Measurements from ENCODE around the gene HIBCH. TPM values are rescaled to one million over a fixed set of nuclear protein-coding genes. Genes with fewer than 3 reads are reported as not detected.
A peak's percentile ranks its signal among the peaks of the same experiment; 100 is the strongest.

The HIBCH gene
- total and polyA plus RNA-seq, 7 experiments from 2014 or later, result 11.3 to 25.1 (median 23.9) TPM

DNA sequence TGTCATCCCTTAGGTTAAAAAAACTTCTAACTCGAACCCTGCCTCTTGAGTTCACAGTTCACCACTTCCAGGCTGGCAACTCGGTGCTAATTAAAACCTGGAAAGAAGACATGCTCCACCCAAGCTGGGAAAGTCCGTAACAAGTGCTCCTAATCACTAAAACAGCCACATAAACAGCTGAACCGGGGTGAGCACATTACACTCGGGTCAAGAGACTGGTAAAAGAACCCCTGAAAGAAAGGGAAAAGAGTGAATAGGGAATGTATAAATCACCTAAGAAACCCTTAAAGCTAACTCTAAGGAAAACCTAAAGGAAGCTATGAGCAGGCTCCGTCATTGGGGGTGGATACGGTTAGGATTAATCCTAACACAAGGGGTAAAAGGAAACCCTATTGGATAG lies 102.0 kb downstream of the HIBCH start:
- Histone ChIP-seq H3K9me3 (ENCODE audit: control insufficient read depth in 2 of 3, low read length in 3 of 3) (no peaks in the 10 kb centered on the region), H3K27ac (ENCODE audit: low read depth, low read length) (no peak overlapping the region), H3K4me3 (ENCODE audit: low read length) (no peak overlapping the region), H3K27me3 (ENCODE audit: control insufficient read depth in 2 of 2, insufficient read depth in 2 of 2, low read length in 2 of 2) (no peaks in the 10 kb centered on the region), H3K36me3 (ENCODE audit: control insufficient read depth in 2 of 3, insufficient read depth in 3 of 3, low read length in 3 of 3) (peaks cover 0 to 3% (median 0%) of the 10 kb centered on the region in 3 experiments), H3K4me1 (ENCODE audit: control insufficient read depth in 2 of 2, insufficient read depth in 2 of 2, low read length in 2 of 2) (no peaks in the 10 kb centered on the region)
- Mint-ChIP-seq H3K36me3 (peaks cover 5 to 70% (median 43%) of the 10 kb centered on the region in 5 donors), H3K4me3 (no peak overlapping the region), H3K4me1 (peaks cover 6 to 36% (median 30%) of the 10 kb centered on the region in 7 donors), H3K9me3 (peaks cover 0 to under 1% (median 0%) of the 10 kb centered on the region in 11 donors), H3K27ac (peak overlapping the region in 1 of 9 donors; percentile 30), H3K27me3 (no peaks in the 10 kb centered on the region)
- CTCF ChIA-PET, result no interaction called here
- POLR2A ChIA-PET, result no interaction called here
- DNase-seq (no peak), ATAC-seq (no peak)
- intact Hi-C loops (cut with micrococcal nuclease), result no loop called here

DNA sequence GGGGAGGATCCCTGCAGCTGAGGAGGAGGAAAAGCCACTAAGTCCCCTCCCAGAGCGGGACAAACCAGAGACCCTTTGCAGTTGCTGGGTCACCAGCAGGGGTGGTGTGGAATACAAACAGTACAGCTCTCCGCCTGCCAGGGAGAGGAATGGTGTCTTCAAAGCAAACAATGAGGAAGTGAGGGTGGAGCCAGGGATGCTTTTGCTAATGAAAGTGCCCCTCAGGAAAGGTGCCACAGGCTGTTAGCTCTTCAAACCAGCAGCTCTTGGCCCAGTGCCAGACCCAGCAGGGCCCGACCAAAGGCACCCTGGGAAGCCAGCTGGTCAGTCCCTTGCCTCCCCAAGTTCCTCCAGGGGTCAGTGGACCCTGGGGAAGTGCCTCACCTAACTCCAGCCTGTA lies 102.8 kb downstream of the HIBCH start:
- no peaks in the 10 kb centered on the region for H3K27me3 ChIP-seq (ENCODE audit: control insufficient read depth in 2 of 2, insufficient read depth in 2 of 2, low read length in 2 of 2)
- H3K36me3 Mint-ChIP-seq, result peaks cover 3 to 62% (median 36%) of the 10 kb centered on the region in 5 donors
- peaks cover 6 to 36% (median 30%) of the 10 kb centered on the region in 7 donors for H3K4me1 Mint-ChIP-seq
- ChIA-PET POLR2A (no interaction called here), CTCF (interaction anchor here (0.7 kb wide), 1 partner anchor 60 kb away, joined by 3 read pairs; no protein-coding TSS in a partner anchor)
- intact Hi-C loops (cut with micrococcal nuclease), result no loop called here
- ATAC-seq, result no peak
- no peak overlapping the region for H3K4me3 Mint-ChIP-seq
- no peaks in the 10 kb centered on the region for H3K4me1 ChIP-seq (ENCODE audit: control insufficient read depth in 2 of 2, insufficient read depth in 2 of 2, low read length in 2 of 2)
- H3K27ac ChIP-seq (ENCODE audit: low read depth, low read length), result no peak overlapping the region
- peak overlapping the region in 1 of 9 donors; percentile 10 for H3K27ac Mint-ChIP-seq
- peaks cover 0 to 3% (median 0%) of the 10 kb centered on the region in 3 experiments for H3K36me3 ChIP-seq (ENCODE audit: control insufficient read depth in 2 of 3, insufficient read depth in 3 of 3, low read length in 3 of 3)
- H3K9me3 Mint-ChIP-seq, result no peaks in the 10 kb centered on the region
- H3K4me3 ChIP-seq (ENCODE audit: low read length), result no peak overlapping the region
- H3K27me3 Mint-ChIP-seq, result no peaks in the 10 kb centered on the region
- DNase-seq, result no peak
- no peaks in the 10 kb centered on the region for H3K9me3 ChIP-seq (ENCODE audit: control insufficient read depth in 2 of 3, low read length in 3 of 3)

- peaks cover 0 to 3% (median 0%) of the 10 kb centered on the region in 3 experiments for H3K36me3 ChIP-seq (ENCODE audit: control insufficient read depth in 2 of 3, insufficient read depth in 3 of 3, low read length in 3 of 3)
- intact Hi-C loops (cut with micrococcal nuclease), result no loop called here
- DNase-seq (no peak), ATAC-seq (no peak)
- H3K9me3 ChIP-seq (ENCODE audit: control insufficient read depth in 2 of 3, low read length in 3 of 3), result no peaks in the 10 kb centered on the region
- ChIA-PET CTCF (no interaction called here), POLR2A (no interaction called here)
- no peak overlapping the region for H3K4me3 ChIP-seq (ENCODE audit: low read length)
- peaks cover 3 to 51% (median 29%) of the 10 kb centered on the region in 5 donors for H3K36me3 Mint-ChIP-seq
- H3K9me3 Mint-ChIP-seq, result no peaks in the 10 kb centered on the region
- H3K4me1 ChIP-seq (ENCODE audit: control insufficient read depth in 2 of 2, insufficient read depth in 2 of 2, low read length in 2 of 2), result no peaks in the 10 kb centered on the region
- H3K4me1 Mint-ChIP-seq, result peaks cover 6 to 36% (median 30%) of the 10 kb centered on the region in 7 donors
- H3K27me3 ChIP-seq (ENCODE audit: control insufficient read depth in 2 of 2, insufficient read depth in 2 of 2, low read length in 2 of 2), result no peaks in the 10 kb centered on the region
- no peaks in the 10 kb centered on the region for H3K27me3 Mint-ChIP-seq
- no peak overlapping the region for H3K27ac ChIP-seq (ENCODE audit: low read depth, low read length)
- peak overlapping the region in 2 of 10 donors; percentile 11 to 37 for H3K4me3 Mint-ChIP-seq
- peak overlapping the region in 5 of 9 donors; percentile 6 to 75 (median 26) for H3K27ac Mint-ChIP-seq
These were observed 104.0 kb downstream of the HIBCH start for GRCh38 chr2:190215620-190216019.

DNA sequence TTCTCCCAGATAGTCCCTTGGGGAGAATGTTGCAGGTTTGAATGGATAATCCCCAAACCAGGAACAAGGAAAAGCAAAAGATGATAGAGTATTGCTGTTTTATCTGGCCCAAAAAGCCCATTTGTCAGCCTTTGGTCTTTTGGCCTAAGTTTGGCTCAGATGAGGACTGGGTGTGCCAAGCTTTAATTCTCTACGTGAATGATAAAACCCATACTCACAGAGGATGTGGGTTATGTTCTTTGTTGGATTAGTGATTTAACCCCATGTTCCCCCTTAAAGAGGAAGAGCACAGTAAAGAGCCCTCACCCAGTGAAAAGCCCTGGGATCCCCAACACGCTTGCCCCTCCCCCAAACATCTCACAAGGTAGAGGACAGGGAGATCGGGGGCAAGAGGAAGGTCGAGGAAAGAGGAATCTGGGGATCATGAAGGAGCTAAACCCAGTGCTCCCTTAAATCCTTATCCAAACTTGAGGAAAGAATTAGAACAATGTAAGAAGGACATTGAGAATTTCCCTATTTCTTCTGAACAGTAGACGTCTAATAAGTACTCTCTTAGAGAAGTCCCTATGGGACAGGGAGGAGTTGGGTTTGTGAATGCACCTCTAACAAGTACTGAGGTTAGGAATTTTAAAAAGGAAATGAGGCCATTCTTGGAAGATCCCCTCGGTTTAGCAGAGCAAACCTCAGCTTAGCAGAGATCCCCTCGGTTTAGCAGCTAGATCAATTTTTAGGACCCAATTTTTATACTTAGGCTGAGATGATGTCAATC lies 105.0 kb downstream of the HIBCH start:
- no peaks in the 10 kb centered on the region for H3K27me3 Mint-ChIP-seq
- ATAC-seq (no peak), DNase-seq (peak in 3 of 9 donors; percentile 11 to 19 (median 13))
- peaks cover 6 to 36% (median 30%) of the 10 kb centered on the region in 7 donors for H3K4me1 Mint-ChIP-seq
- H3K27me3 ChIP-seq (ENCODE audit: control insufficient read depth in 2 of 2, insufficient read depth in 2 of 2, low read length in 2 of 2), result no peaks in the 10 kb centered on the region
- CTCF ChIA-PET, result interaction anchor here (0.6 kb wide), 1 partner anchor 714 kb away, joined by 3 read pairs; no protein-coding TSS in a partner anchor
- H3K27ac ChIP-seq (ENCODE audit: low read depth, low read length), result no peak overlapping the region
- H3K27ac Mint-ChIP-seq, result peak overlapping the region in 4 of 9 donors; percentile 27 to 74 (median 55)
- peak overlapping the region in 3 of 10 donors; percentile 18 to 44 (median 35) for H3K4me3 Mint-ChIP-seq
- no peaks in the 10 kb centered on the region for H3K9me3 ChIP-seq (ENCODE audit: control insufficient read depth in 2 of 3, low read length in 3 of 3)
- POLR2A ChIA-PET, result no interaction called here
- no peaks in the 10 kb centered on the region for H3K36me3 ChIP-seq (ENCODE audit: control insufficient read depth in 2 of 3, insufficient read depth in 3 of 3, low read length in 3 of 3)
- intact Hi-C loops (cut with micrococcal nuclease), result no loop called here
- H3K4me1 ChIP-seq (ENCODE audit: control insufficient read depth in 2 of 2, insufficient read depth in 2 of 2, low read length in 2 of 2), result no peaks in the 10 kb centered on the region
- H3K9me3 Mint-ChIP-seq, result no peaks in the 10 kb centered on the region
- H3K36me3 Mint-ChIP-seq, result peaks cover 3 to 43% (median 22%) of the 10 kb centered on the region in 5 donors
- no peak overlapping the region for H3K4me3 ChIP-seq (ENCODE audit: low read length)

GRCh38 chr2:190213441-190214335 lies 105.9 kb downstream of the HIBCH start:
- H3K9me3 ChIP-seq (ENCODE audit: control insufficient read depth in 2 of 3, low read length in 3 of 3), result no peaks in the 10 kb centered on the region
- CTCF ChIA-PET, result no interaction called here
- H3K36me3 Mint-ChIP-seq, result peaks cover 3 to 33% (median 13%) of the 10 kb centered on the region in 5 donors
- H3K27ac Mint-ChIP-seq, result peak overlapping the region in 2 of 9 donors; percentile 28 to 74
- H3K27me3 Mint-ChIP-seq, result no peaks in the 10 kb centered on the region
- POLR2A ChIA-PET, result no interaction called here
- peak overlapping the region in 3 of 10 donors; percentile 18 to 44 (median 35) for H3K4me3 Mint-ChIP-seq
- no peak overlapping the region for H3K4me3 ChIP-seq (ENCODE audit: low read length)
- H3K9me3 Mint-ChIP-seq, result no peaks in the 10 kb centered on the region
- no peak overlapping the region for H3K27ac ChIP-seq (ENCODE audit: low read depth, low read length)
- DNase-seq, result no peak
- H3K27me3 ChIP-seq (ENCODE audit: control insufficient read depth in 2 of 2, insufficient read depth in 2 of 2, low read length in 2 of 2), result no peaks in the 10 kb centered on the region
- no peak for ATAC-seq
- intact Hi-C loops (cut with micrococcal nuclease), result no loop called here
- H3K4me1 ChIP-seq (ENCODE audit: control insufficient read depth in 2 of 2, insufficient read depth in 2 of 2, low read length in 2 of 2), result no peaks in the 10 kb centered on the region
- H3K36me3 ChIP-seq (ENCODE audit: control insufficient read depth in 2 of 3, insufficient read depth in 3 of 3, low read length in 3 of 3), result no peaks in the 10 kb centered on the region
- H3K4me1 Mint-ChIP-seq, result peaks cover 6 to 36% (median 30%) of the 10 kb centered on the region in 7 donors

GRCh38 chr2:190210471-190210870 lies 109.2 kb downstream of the HIBCH start:
- Mint-ChIP-seq H3K27ac (no peak overlapping the region), H3K36me3 (peaks cover 0 to 24% (median 4%) of the 10 kb centered on the region in 5 donors), H3K9me3 (no peaks in the 10 kb centered on the region), H3K4me3 (no peak overlapping the region), H3K4me1 (peaks cover 0 to 16% (median 14%) of the 10 kb centered on the region in 7 donors), H3K27me3 (no peaks in the 10 kb centered on the region)
- H3K9me3 ChIP-seq (ENCODE audit: control insufficient read depth in 2 of 3, low read length in 3 of 3), result no peaks in the 10 kb centered on the region
- H3K27me3 ChIP-seq (ENCODE audit: control insufficient read depth in 2 of 2, insufficient read depth in 2 of 2, low read length in 2 of 2), result no peaks in the 10 kb centered on the region
- ChIA-PET CTCF (no interaction called here), POLR2A (no interaction called here)
- ATAC-seq, result no peak
- intact Hi-C loops (cut with micrococcal nuclease), result no loop called here
- H3K36me3 ChIP-seq (ENCODE audit: control insufficient read depth in 2 of 3, insufficient read depth in 3 of 3, low read length in 3 of 3), result peaks cover 0 to 2% (median 0%) of the 10 kb centered on the region in 3 experiments
- DNase-seq, result no peak
- no peak overlapping the region for H3K4me3 ChIP-seq (ENCODE audit: low read length)
- H3K27ac ChIP-seq (ENCODE audit: low read depth, low read length), result no peak overlapping the region
- no peaks in the 10 kb centered on the region for H3K4me1 ChIP-seq (ENCODE audit: control insufficient read depth in 2 of 2, insufficient read depth in 2 of 2, low read length in 2 of 2)

Measured in naive thymus-derived CD4-positive, alpha-beta T cell (primary cell).